Stomach smooth muscle (tissue), 2 donors: ENCODE results near the gene CD79B.

ENCODE experiments used
- H3K27ac ChIP-seq: one replicate; pipeline ENCODE4 v1.7.0; 2013; ENCODE audit warnings: mild to moderate bottlenecking, low read length, inconsistent platforms
- H3K27me3 ChIP-seq, 2 donors: one replicate each; pipeline ENCODE4 v1.7.0; 2013; ENCODE audit warnings: low read length in 2 of 2; ENCODE audit not compliant: insufficient read depth in 2 of 2, control insufficient read depth in 1 of 2
- H3K36me3 ChIP-seq, 2 donors: one replicate each; pipeline ENCODE4 v1.7.0; 2013; ENCODE audit warnings: low read length in 2 of 2; ENCODE audit not compliant: control insufficient read depth in 2 of 2, insufficient read depth in 2 of 2
- H3K4me1 ChIP-seq: one replicate; pipeline ENCODE4 v1.7.0; 2013; ENCODE audit warnings: low read length; ENCODE audit not compliant: control insufficient read depth, insufficient read depth
- H3K4me3 ChIP-seq, 2 donors: one replicate each; pipeline ENCODE4 v1.7.0; 2013; ENCODE audit warnings: low read length in 2 of 2
- H3K9ac ChIP-seq, 2 donors: one replicate each; pipeline ENCODE4 v1.7.0; 2013; ENCODE audit warnings: low read length in 2 of 2, mild to moderate bottlenecking in 1 of 2
- H3K9me3 ChIP-seq, 2 donors: one replicate each; pipeline ENCODE4 v1.7.0; 2013; ENCODE audit warnings: low read length in 2 of 2; ENCODE audit not compliant: control insufficient read depth in 2 of 2
- donor health status: healthy.
- donor health status: Pancreatic carcinoma.

The CD79B gene

DNA sequence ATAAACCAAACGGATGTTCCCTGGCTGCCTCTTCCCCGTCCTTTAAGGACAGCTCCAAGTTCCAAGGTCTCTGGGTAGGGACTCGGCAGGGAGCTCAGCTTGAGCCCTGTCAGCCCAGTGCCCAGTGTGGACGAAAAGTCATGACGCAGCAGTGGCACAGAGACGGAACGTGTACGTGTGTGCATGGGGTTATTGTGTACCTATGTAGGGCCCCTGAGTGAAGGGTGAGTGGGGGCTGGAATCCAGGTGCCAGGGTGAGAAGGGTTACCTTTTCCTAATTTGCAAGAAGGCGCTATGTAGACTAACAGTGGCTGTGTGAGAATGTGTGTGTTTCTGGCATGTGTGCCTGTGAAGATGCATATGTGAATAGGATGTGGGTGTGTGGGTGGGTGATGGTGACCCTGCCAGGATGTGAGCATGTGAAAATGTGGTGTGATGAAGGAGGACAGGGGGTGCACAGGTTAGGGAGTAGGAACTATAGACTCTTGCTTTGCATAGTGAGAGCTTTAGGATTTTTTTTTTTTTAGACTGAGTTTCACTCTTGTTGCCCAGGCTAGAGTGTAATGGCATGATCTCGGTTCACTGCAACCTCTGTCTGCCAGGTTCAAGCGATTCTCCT is 34.6 kb upstream of the CD79B start:
- Histone ChIP-seq H3K9ac (no peak overlapping the region), H3K36me3 (no peaks in the 10 kb centered on the region), H3K27me3 (no peaks in the 10 kb centered on the region), H3K4me3 (no peak overlapping the region), H3K4me1 (peaks cover 2% of the 10 kb centered on the region), H3K27ac (no peak overlapping the region), H3K9me3 (no peaks in the 10 kb centered on the region)

DNA sequence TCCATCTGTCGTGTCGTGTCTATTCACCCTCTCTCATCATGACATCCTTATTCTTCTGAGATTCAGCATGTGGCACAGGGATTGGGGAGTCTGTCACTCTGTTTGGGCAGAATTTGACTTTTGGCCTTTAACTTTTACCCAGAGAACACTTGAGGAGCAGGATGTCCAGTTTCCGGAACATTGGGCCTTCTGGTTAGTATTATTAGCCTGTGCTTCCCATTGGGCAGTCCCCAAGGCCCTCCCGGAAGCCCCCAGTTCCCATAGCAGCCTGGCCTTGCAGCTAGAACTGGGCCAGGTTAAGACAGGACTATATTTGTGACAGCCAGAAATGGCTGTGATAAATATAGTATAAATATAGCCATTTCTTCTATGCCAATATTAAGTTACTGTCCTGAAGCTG is 31.0 kb upstream of the CD79B start:
- Histone ChIP-seq H3K9me3 (no peaks in the 10 kb centered on the region), H3K4me3 (no peak overlapping the region), H3K9ac (no peak overlapping the region), H3K36me3 (no peaks in the 10 kb centered on the region), H3K27me3 (peaks cover 2 to 6% of the 10 kb centered on the region in 2 donors), H3K27ac (no peak overlapping the region), H3K4me1 (peaks cover 2% of the 10 kb centered on the region)

DNA sequence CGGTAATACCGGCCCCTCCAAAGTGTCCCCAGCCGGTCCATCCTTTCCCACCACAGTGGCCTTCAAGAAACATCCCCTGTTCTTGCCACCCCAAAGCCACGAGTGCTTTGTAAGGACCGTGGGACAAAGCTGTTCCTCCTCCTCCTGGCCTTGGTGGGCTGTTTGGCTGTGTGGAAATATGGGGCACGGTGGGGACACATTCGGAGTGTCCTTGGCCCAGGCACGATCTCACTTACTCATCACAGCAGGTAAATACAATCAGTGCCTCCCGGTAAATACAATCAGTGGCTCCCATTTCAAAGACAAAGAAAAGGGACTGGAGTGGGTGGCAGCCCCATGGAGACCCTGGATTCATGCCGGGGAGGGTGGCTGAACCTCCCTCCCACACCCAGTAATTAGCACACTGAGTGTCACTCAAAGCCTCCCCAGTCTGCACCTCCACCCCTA is 30.2 kb upstream of the CD79B start:
- H3K4me3 ChIP-seq = no peak overlapping the region
- H3K9ac ChIP-seq = no peak overlapping the region
- H3K27me3 ChIP-seq = peaks cover 2 to 6% of the 10 kb centered on the region in 2 donors
- no peaks in the 10 kb centered on the region for H3K9me3 ChIP-seq
- H3K27ac ChIP-seq = no peak overlapping the region
- peaks cover 2% of the 10 kb centered on the region for H3K4me1 ChIP-seq
- no peaks in the 10 kb centered on the region for H3K36me3 ChIP-seq

DNA sequence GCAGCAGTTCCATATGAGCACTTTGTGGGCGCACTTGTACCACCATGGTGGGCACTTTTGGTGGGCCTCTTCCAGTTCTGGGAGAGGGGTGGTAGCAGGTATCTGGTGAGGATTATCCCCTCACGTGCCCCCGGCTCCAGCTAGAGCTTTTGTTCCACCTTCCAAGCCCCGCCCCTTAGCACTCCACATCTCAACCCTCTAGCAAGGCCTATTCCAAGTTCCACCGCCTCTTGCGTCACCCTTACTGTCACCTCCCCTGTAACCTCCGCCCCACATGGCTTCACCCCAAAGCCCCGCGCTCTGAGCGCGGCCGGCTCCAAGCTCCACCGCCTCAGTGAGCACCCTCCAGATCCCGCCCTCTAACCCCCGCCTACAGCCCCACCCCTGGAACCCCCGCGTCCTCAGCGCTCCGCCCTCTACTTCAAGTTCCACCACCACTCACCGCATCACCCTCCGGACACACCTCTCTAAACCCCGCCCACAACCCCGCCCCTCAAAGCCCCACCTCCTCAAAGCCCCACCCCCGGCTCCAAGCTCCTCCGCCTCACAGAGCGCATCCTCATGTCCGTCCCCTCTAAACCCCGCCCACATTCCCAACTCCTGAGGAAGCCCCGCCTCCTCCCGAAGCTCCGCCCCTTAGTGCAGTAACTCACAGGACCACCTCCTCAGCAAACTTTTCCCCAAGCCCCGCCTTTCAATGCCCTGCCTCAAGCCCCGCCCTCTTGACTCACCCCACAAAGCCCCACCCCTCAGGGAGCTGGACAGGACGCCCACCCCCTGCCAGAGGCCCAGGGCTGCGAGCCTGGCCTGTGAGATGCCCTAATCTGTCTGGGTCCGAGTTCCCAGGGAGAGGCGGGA is 29.5 kb upstream of the CD79B start:
- peaks cover 2% of the 10 kb centered on the region for H3K4me1 ChIP-seq
- no peak overlapping the region for H3K4me3 ChIP-seq
- no peaks in the 10 kb centered on the region for H3K9me3 ChIP-seq
- no peak overlapping the region for H3K9ac ChIP-seq
- H3K27me3 ChIP-seq = peaks cover 2 to 6% of the 10 kb centered on the region in 2 donors
- no peak overlapping the region for H3K27ac ChIP-seq
- H3K36me3 ChIP-seq = no peaks in the 10 kb centered on the region

DNA sequence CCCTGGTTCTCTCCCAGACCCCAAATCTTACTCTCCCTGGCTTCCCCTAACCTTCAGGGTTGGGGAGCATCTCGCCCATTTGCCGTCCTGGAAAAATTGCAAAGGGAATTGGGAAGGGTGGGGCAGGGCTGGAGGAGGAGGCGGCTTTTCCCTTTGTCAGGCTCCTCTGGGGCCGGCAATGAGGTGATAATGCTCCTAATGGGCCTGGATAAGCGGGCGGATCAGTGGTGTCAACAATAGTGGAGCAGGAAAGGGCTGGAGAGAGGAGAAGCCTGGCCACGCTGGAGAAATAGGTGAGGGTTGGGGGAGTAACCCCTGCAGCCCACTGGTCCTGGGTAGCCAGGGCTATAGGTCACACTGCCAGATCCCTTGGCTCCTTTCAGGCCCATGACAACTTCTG is 28.3 kb upstream of the CD79B start:
- peaks cover 2 to 6% of the 10 kb centered on the region in 2 donors for H3K27me3 ChIP-seq
- H3K9ac ChIP-seq = no peak overlapping the region
- no peak overlapping the region for H3K27ac ChIP-seq
- H3K4me1 ChIP-seq = peaks cover 2% of the 10 kb centered on the region
- H3K4me3 ChIP-seq = no peak overlapping the region
- H3K36me3 ChIP-seq = no peaks in the 10 kb centered on the region
- no peaks in the 10 kb centered on the region for H3K9me3 ChIP-seq

DNA sequence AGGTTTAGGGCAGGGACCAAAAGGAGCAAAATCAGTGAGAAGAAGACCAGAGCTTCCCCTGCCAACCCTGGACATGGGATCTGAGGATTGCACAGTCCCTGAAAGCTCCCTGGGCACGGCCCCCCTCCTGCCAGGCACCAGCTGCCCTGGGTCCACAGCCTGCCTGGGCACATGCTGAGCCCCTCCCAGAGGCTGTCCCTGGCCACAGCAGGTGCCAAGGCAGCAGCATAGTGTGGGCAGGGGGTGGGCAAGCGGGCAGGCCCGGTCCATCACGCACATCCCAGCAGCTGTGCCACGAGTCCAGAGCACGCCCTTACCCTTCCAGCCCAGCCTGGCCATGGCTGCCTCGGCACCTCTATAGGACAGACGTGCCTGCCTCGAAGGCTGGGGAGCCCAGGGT is 27.9 kb upstream of the CD79B start:
- no peaks in the 10 kb centered on the region for H3K36me3 ChIP-seq
- H3K9ac ChIP-seq = no peak overlapping the region
- H3K4me1 ChIP-seq = peaks cover 2% of the 10 kb centered on the region
- H3K4me3 ChIP-seq = no peak overlapping the region
- no peak overlapping the region for H3K27ac ChIP-seq
- H3K9me3 ChIP-seq = no peaks in the 10 kb centered on the region
- peaks cover 2 to 6% of the 10 kb centered on the region in 2 donors for H3K27me3 ChIP-seq

DNA sequence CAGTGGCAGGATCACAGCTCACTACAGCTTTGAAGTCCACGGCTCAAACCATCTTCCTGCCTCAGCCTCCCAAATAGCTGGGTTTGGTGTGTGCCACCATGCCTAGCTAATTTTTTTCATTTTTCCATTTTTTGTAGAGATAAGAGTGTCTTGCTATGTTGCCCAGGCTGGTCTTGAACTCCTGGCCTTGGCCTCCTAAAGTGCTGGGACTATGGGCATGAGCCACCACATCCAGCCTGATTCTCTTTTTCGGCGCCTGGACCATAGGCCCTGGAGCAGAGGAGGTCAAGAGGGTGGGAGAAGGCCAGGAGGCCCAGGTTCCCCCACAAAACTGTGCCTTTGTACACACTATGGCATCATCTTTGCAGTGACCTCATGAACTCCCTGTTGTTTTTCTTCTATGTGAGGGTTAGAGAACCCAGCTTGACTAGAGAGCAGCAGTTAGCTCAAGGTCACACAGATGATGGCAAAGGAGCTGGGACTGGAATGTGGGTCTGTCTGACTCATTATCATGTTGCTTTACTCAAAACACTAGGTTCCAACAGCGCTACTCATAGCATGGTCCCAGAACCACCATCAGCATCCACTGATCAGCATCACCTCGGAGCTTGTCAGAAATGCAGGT is 24.3 kb upstream of the CD79B start:
- peaks cover 2 to 6% of the 10 kb centered on the region in 2 donors for H3K27me3 ChIP-seq

DNA sequence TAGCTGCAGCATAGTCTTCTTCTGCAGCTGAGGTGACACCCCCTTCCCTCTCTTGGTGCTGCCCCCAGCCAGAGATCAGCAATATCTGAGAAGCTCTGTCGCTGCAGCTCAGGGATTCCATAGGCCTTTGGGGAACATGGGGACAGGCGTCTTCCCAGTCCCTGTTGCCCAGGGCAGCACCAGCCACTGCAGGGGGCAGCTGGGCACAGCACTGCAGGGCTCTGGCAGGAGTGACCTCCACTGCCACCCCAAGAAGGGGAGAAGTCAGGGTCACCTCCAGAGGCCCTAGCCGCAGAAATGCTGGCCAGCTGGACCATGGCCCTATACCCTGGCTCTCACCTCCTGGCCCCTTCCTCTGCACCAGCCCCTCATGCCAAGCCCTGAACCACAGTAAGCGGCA is 23.7 kb upstream of the CD79B start:
- Histone ChIP-seq H3K4me3 (no peak overlapping the region), H3K4me1 (no peaks in the 10 kb centered on the region), H3K9ac (no peak overlapping the region), H3K27ac (no peak overlapping the region), H3K36me3 (no peaks in the 10 kb centered on the region), H3K9me3 (no peaks in the 10 kb centered on the region), H3K27me3 (peaks cover 0 to 3% of the 10 kb centered on the region in 2 donors)

More for the DNA sequence above, 24.3 kb upstream of the CD79B start:
- no peak overlapping the region for H3K27ac ChIP-seq
- no peaks in the 10 kb centered on the region for H3K4me1 ChIP-seq
- no peak overlapping the region for H3K4me3 ChIP-seq
- H3K9me3 ChIP-seq = no peaks in the 10 kb centered on the region
- H3K9ac ChIP-seq = no peak overlapping the region
- H3K36me3 ChIP-seq = no peaks in the 10 kb centered on the region

DNA sequence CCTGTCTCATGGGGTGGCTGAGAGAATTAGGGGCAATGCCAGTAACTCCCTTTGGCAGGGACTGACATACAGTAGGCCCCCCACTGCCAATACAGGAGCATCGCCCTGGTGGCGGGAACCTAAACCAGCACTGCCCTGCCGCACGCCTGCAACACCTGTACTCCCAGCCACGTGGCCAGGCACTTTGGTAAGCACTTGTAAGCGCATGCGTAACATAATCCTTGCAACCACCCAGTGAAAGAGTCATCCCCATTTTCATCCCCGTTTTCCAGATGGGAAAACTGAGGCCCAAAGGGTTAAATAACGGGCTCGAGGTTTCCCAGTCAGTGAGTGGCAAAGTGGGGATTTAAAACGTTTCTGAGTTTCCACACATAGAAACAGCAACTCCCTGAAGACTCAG is 23.1 kb upstream of the CD79B start:
- no peak overlapping the region for H3K4me3 ChIP-seq
- H3K9ac ChIP-seq = no peak overlapping the region
- H3K36me3 ChIP-seq = no peaks in the 10 kb centered on the region
- no peaks in the 10 kb centered on the region for H3K4me1 ChIP-seq
- no peaks in the 10 kb centered on the region for H3K9me3 ChIP-seq
- no peak overlapping the region for H3K27ac ChIP-seq
- no peaks in the 10 kb centered on the region for H3K27me3 ChIP-seq

DNA sequence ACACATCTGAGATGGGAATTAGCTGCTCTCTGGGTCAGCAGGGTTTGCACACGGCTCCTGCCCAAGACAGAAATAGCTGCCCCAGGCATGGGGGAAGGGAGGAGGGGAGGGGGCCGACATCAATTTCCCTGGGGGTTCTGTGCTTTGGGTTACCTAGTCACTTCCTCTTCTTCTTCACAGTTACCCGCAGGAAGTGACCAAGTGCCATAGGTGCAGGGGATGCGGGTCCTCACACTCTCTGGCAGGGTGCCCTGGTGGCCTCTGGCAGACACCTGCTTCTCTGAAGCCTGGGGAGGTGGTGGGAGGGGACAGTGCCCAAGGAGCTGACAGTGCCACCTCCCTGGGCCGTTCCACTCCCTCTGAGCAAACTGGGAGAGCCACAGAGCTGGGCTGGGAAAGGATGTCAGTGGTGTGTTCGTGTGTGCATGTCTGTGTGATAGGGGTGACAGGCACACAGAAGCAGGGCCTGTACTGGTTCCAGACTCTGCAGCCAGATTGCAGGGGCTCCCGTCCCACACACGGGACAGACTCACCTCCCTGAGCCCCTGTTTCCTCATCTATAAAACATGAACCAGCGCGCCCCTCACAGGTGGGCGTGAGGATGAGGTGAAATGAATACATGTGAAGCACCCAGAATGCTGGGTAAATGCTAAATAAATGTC is 22.4 kb upstream of the CD79B start:
- Histone ChIP-seq H3K27me3 (peaks cover 0 to under 1% of the 10 kb centered on the region in 2 donors), H3K36me3 (no peaks in the 10 kb centered on the region), H3K9me3 (no peaks in the 10 kb centered on the region), H3K27ac (no peak overlapping the region), H3K4me1 (no peaks in the 10 kb centered on the region), H3K4me3 (no peak overlapping the region), H3K9ac (no peak overlapping the region)
